Kidney (tissue), 14 donors: Measurements from ENCODE around the gene NFIA. TPM values are rescaled to one million over a fixed set of nuclear protein-coding genes. Genes with fewer than 3 reads are reported as not detected.

ENCODE experiments used
- DNase-seq, 5 donors: peaks; one replicate each; pipeline ENCODE4 v3.0.0-alpha.2; 2013 to 2020
- FAIRE-seq: peaks from 2 replicates; lab custom pipeline; 2012; peaks lifted over from hg19 to GRCh38; lab: Jason Lieb, UNC
- H3K27ac ChIP-seq, 2 donors: one replicate each; pipeline ENCODE4 v1.7.0; 2013; ENCODE audit warnings: low read depth in 2 of 2, low read length in 2 of 2, inconsistent platforms in 1 of 2
- H3K27me3 ChIP-seq: one replicate; pipeline ENCODE4 v1.7.1; 2013; ENCODE audit warnings: low read length, inconsistent platforms; ENCODE audit not compliant: control insufficient read depth, insufficient read depth
- H3K36me3 ChIP-seq, 3 donors: one replicate each; pipeline versions ENCODE4 v1.7.0 to v1.7.1; 2013; ENCODE audit warnings: low read length in 3 of 3, control low read depth in 1 of 3, inconsistent platforms in 1 of 3; ENCODE audit not compliant: insufficient read depth in 3 of 3, control insufficient read depth in 2 of 3
- H3K4me1 ChIP-seq, 3 donors: one replicate each; pipeline versions ENCODE4 v1.7.0 to v1.7.1; 2013; ENCODE audit warnings: low read length in 3 of 3, inconsistent platforms in 1 of 3, low read depth in 1 of 3; ENCODE audit not compliant: control insufficient read depth in 2 of 3, insufficient read depth in 2 of 3
- H3K4me3 ChIP-seq, 3 donors: one replicate each; pipeline versions ENCODE4 v1.7.0 to v1.8.1; 2013; ENCODE audit warnings: low read length in 3 of 3, control low read depth in 1 of 3, inconsistent platforms in 1 of 3
- H3K9ac ChIP-seq, 3 donors: one replicate each; pipeline versions ENCODE4 v1.7.0 to v1.7.1; 2013; ENCODE audit warnings: low read length in 3 of 3, control low read depth in 1 of 3, inconsistent platforms in 1 of 3
- H3K9me3 ChIP-seq, 3 donors: one replicate each; pipeline versions ENCODE4 v1.7.0 to v1.7.1; 2013; ENCODE audit warnings: low read length in 3 of 3, control low read depth in 1 of 3, inconsistent platforms in 1 of 3; ENCODE audit not compliant: control insufficient read depth in 2 of 3, insufficient read depth in 1 of 3
- CTCF ChIP-seq: IDR thresholded peaks from 3 replicates; pipeline ENCODE4 v1.5.1; 2012; ENCODE audit warnings: mild to moderate bottlenecking, moderate library complexity, borderline replicate concordance; ENCODE audit not compliant: insufficient read depth; ENCODE audit errors: extremely low read depth
- intact Hi-C: fragments of 100-400 bp; cut with DNase I; formaldehyde crosslinking; loops from one replicate; pipeline ENCODE4 v1.11.1; 2022
- polyA plus RNA-seq: library from polyadenylated mRNA; stranded (reverse); fragments of 350-450 nt; fragmentation: Illumina TruSeq; extraction: RNeasy Lipid Tissue Mini Kit (QIAGEN cat#74804); gene quantifications from one replicate; pipeline ENCODE4 v1.2.3, GENCODE V29; 2014; ENCODE audit warnings: low read depth, low replicate concordance; ENCODE audit not compliant: insufficient read depth
- total RNA-seq: library from RNA; stranded (reverse); fragmentation: NEBNext Ultra II Directional; extraction: Animal tissue kit (Norgen Biotek cat#: 25700); gene quantifications from one replicate; pipeline ENCODE4 v1.2.1, GENCODE V29; 2021
- donor health status: control.
- donor health status: control.
- donor health status: control.
- donor health status: control.
- donor health status: control.
- donor health status: DM: yes; HTN: yes; CAD: no.
- donor health status: Normal renal cell carcinoma (clear cell type).

NFIA gene
- total and polyA plus RNA-seq, 2 donors from 2014 or later: 4.8 to 87.5 TPM

GRCh38 chr1:61278966-61279365, 196.6 kb downstream of the NFIA start:
- DNase-seq (no peak), FAIRE-seq (no peak)
- Histone ChIP-seq H3K9ac (no peak overlapping the region), H3K4me3 (no peak overlapping the region), H3K9me3 (no peaks in the 10 kb centered on the region), H3K27me3 (no peaks in the 10 kb centered on the region), H3K36me3 (no peaks in the 10 kb centered on the region), H3K4me1 (no peaks in the 10 kb centered on the region), H3K27ac (no peak overlapping the region)
- no peak for TF ChIP-seq CTCF
- intact Hi-C loops: no loop called here

GRCh38 chr1:61279570-61279969, 197.2 kb downstream of the NFIA start:
- Histone ChIP-seq H3K9ac (no peak overlapping the region), H3K4me3 (no peak overlapping the region), H3K4me1 (no peaks in the 10 kb centered on the region), H3K27me3 (no peaks in the 10 kb centered on the region), H3K36me3 (no peaks in the 10 kb centered on the region), H3K9me3 (no peaks in the 10 kb centered on the region), H3K27ac (no peak overlapping the region)
- no peak for DNase-seq
- TF ChIP-seq CTCF: no peak
- intact Hi-C loops: no loop called here
- FAIRE-seq: no peak

- Histone ChIP-seq H3K27me3 (no peaks in the 10 kb centered on the region), H3K27ac (no peak overlapping the region), H3K9ac (no peak overlapping the region), H3K4me3 (no peak overlapping the region), H3K36me3 (no peaks in the 10 kb centered on the region), H3K4me1 (no peaks in the 10 kb centered on the region), H3K9me3 (no peaks in the 10 kb centered on the region)
- no peak for DNase-seq
- intact Hi-C loops: no loop called here
- no peak for FAIRE-seq
- TF ChIP-seq CTCF: no peak
Measured at GRCh38 chr1:61280452-61280851, 198.1 kb downstream of the NFIA start.

DNA sequence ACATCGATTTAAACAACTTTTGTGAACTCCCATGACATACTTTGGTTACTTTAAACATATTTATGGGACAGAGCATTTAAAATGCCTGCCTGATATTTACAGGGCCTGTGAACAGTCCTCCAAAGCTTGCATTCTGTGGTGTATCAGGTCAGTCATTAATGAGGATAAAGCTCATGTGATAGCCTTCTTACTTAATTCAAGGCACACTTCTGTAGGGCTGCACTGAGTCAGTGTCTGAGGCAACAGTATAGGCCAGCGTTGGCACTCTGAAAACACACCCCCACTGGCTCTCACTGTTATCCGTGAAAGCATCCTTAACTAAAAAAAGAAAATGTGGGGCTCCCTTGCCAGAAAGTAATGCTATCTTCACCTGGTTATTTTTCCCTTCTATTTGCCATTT, 200.0 kb downstream of the NFIA start:
- Histone ChIP-seq H3K27me3 (no peaks in the 10 kb centered on the region), H3K27ac (no peak overlapping the region)
- intact Hi-C loops: no loop called here

More for the DNA sequence above, 200.0 kb downstream of the NFIA start:
- Histone ChIP-seq H3K36me3 (no peaks in the 10 kb centered on the region), H3K4me1 (no peaks in the 10 kb centered on the region), H3K4me3 (no peak overlapping the region), H3K9me3 (no peaks in the 10 kb centered on the region), H3K9ac (no peak overlapping the region)
- DNase-seq (peak in 2 of 5 donors; percentile 25 to 39), FAIRE-seq (no peak)
- TF ChIP-seq CTCF: no peak
